Activated CD4-positive, alpha-beta memory T cell treated with anti-CD3 and anti-CD28 coated beads, Interleukin-2, amount 10 ng/mL, durations not matched to agents 7 days and 5 days (primary cell): ENCODE results near the gene SUN5. TPM values are rescaled to one million over a fixed set of nuclear protein-coding genes. Genes with fewer than 3 reads are reported as not detected.
"Not testable (repeated sequence)": the region's sequence is repeated elsewhere in the genome, so short reads cannot be mapped to it uniquely, and the experiment has no call there.

Experiments
- CTCF ChIA-PET: fragments of 350-600 bp; sonication (Branson Sonifier 250); formaldehyde crosslinking; loops from one replicate; lab custom pipeline; 2021; ENCODE audit warnings: antibody characterized with exemption, inconsistent platforms; lab: Charles Lee
- POLR2A ChIA-PET: fragments of 350-600 bp; sonication (Branson Sonifier 250); formaldehyde crosslinking; loops from one replicate; lab custom pipeline; 2021; ENCODE audit warnings: antibody characterized with exemption; lab: Charles Lee
- DNase-seq: peaks from one replicate; pipeline ENCODE4 v3.0.0-alpha.2; 2020
- H3K27ac Mint-ChIP-seq: one replicate; pipeline ENCODE4 v1.8.0; 2021; ENCODE audit warnings: mild to moderate bottlenecking, mixed read lengths
- H3K27me3 Mint-ChIP-seq: one replicate; pipeline ENCODE4 v1.8.0; 2021; ENCODE audit warnings: mixed read lengths
- H3K36me3 Mint-ChIP-seq: one replicate; pipeline ENCODE4 v1.8.0; 2021; ENCODE audit warnings: low read depth, mixed read lengths
- H3K4me1 Mint-ChIP-seq: one replicate; pipeline ENCODE4 v1.8.0; 2021; ENCODE audit warnings: mixed read lengths
- H3K4me3 Mint-ChIP-seq: one replicate; pipeline ENCODE4 v1.8.0; 2021; ENCODE audit warnings: mild to moderate bottlenecking, mixed read lengths
- H3K9me3 Mint-ChIP-seq: one replicate; pipeline ENCODE4 v1.8.0; 2021; ENCODE audit warnings: mixed read lengths
- total RNA-seq, 2 experiments: library from RNA; stranded (reverse); gene quantifications; one replicate each; pipeline ENCODE4 v1.2.3, GENCODE V29; 2021

The SUN5 gene
- total RNA-seq, 2 experiments from 2014 or later = not detected

- Mint-ChIP-seq H3K27ac (no peak overlapping the region), H3K27me3 (no peaks in the 10 kb centered on the region), H3K9me3 (peaks cover 7% of the 10 kb centered on the region), H3K36me3 (peaks cover 21% of the 10 kb centered on the region), H3K4me1 (peaks cover 16% of the 10 kb centered on the region), H3K4me3 (no peak overlapping the region)
- ChIA-PET CTCF (no interaction called here), POLR2A (no interaction called here)
- no peak for DNase-seq
Observed at GRCh38 chr20:32979201-32979998, 24.8 kb downstream of the SUN5 start.

GRCh38 chr20:32978009-32978335 lies 26.3 kb downstream of the SUN5 start:
- Mint-ChIP-seq H3K27me3 (no peaks in the 10 kb centered on the region), H3K4me3 (no peak overlapping the region), H3K36me3 (peaks cover 26% of the 10 kb centered on the region), H3K9me3 (peaks cover 7% of the 10 kb centered on the region), H3K27ac (no peak overlapping the region), H3K4me1 (peaks cover 16% of the 10 kb centered on the region)
- ChIA-PET POLR2A (interaction anchor here (3.6 kb wide), 1 partner anchor 11 kb away, joined by 26 read pairs; no protein-coding TSS in a partner anchor), CTCF (no interaction called here)
- no peak for DNase-seq

- no peak for DNase-seq
- H3K9me3 Mint-ChIP-seq = peaks cover 7% of the 10 kb centered on the region
- POLR2A ChIA-PET = interaction anchor here (3.6 kb wide), 1 partner anchor 11 kb away, joined by 26 read pairs; no protein-coding TSS in a partner anchor
Observed at GRCh38 chr20:32977281-32978008, 26.8 kb downstream of the SUN5 start.

GRCh38 chr20:32976746-32977145 lies 27.5 kb downstream of the SUN5 start:
- Mint-ChIP-seq H3K27me3 (no peaks in the 10 kb centered on the region), H3K4me3 (no peak overlapping the region), H3K36me3 (peaks cover 26% of the 10 kb centered on the region), H3K27ac (peak overlapping the region; percentile 9), H3K9me3 (peaks cover 7% of the 10 kb centered on the region), H3K4me1 (peaks cover 16% of the 10 kb centered on the region)
- CTCF ChIA-PET = no interaction called here
- no peak for DNase-seq
- POLR2A ChIA-PET = interaction anchor here (3.6 kb wide), 1 partner anchor 10 kb away, joined by 26 read pairs; no protein-coding TSS in a partner anchor

More at GRCh38 chr20:32977281-32978008, 26.8 kb downstream of the SUN5 start:
- no peaks in the 10 kb centered on the region for H3K27me3 Mint-ChIP-seq
- H3K4me1 Mint-ChIP-seq = peaks cover 16% of the 10 kb centered on the region
- H3K36me3 Mint-ChIP-seq = peaks cover 26% of the 10 kb centered on the region
- H3K4me3 Mint-ChIP-seq = no peak overlapping the region
- CTCF ChIA-PET = no interaction called here
- no peak overlapping the region for H3K27ac Mint-ChIP-seq

- peak overlapping the region; percentile 9 for H3K27ac Mint-ChIP-seq
- peaks cover 18% of the 10 kb centered on the region for H3K4me1 Mint-ChIP-seq
- peaks cover 7% of the 10 kb centered on the region for H3K9me3 Mint-ChIP-seq
- H3K4me3 Mint-ChIP-seq = no peak overlapping the region
- peaks cover 26% of the 10 kb centered on the region for H3K36me3 Mint-ChIP-seq
- POLR2A ChIA-PET = interaction anchor here (3.6 kb wide), 1 partner anchor 9 kb away, joined by 26 read pairs; no protein-coding TSS in a partner anchor
- CTCF ChIA-PET = no interaction called here
- H3K27me3 Mint-ChIP-seq = no peaks in the 10 kb centered on the region
- DNase-seq = no peak
Observed at GRCh38 chr20:32975698-32976674, 28.2 kb downstream of the SUN5 start.

- H3K27ac Mint-ChIP-seq, DNase-seq, H3K27me3 Mint-ChIP-seq, H3K9me3 Mint-ChIP-seq, CTCF ChIA-PET, H3K4me3 Mint-ChIP-seq: not testable (repeated sequence)
- POLR2A ChIA-PET = interaction anchor here (3.6 kb wide), 1 partner anchor 8 kb away, joined by 26 read pairs; no protein-coding TSS in a partner anchor
- Mint-ChIP-seq H3K4me1 (peaks cover 25% of the 10 kb centered on the region), H3K36me3 (peaks cover 26% of the 10 kb centered on the region)
Observed at GRCh38 chr20:32975121-32975520, 29.1 kb downstream of the SUN5 start.

GRCh38 chr20:32974204-32975064 lies 29.8 kb downstream of the SUN5 start:
- POLR2A ChIA-PET = interaction anchor here (1.9 kb wide), 1 partner anchor 26 kb away, joined by 5 read pairs; no protein-coding TSS in a partner anchor
- H3K27me3 Mint-ChIP-seq, H3K9me3 Mint-ChIP-seq, H3K27ac Mint-ChIP-seq, CTCF ChIA-PET, H3K4me3 Mint-ChIP-seq: not testable (repeated sequence)
- Mint-ChIP-seq H3K36me3 (peaks cover 26% of the 10 kb centered on the region), H3K4me1 (peaks cover 32% of the 10 kb centered on the region)
- peak; percentile 10 for DNase-seq

- peak; percentile 2 for DNase-seq
- Mint-ChIP-seq H3K27ac (no peak overlapping the region), H3K4me3 (no peak overlapping the region), H3K9me3 (peaks cover 7% of the 10 kb centered on the region), H3K36me3 (peaks cover 26% of the 10 kb centered on the region), H3K27me3 (no peaks in the 10 kb centered on the region), H3K4me1 (peaks cover 44% of the 10 kb centered on the region)
- ChIA-PET POLR2A (interaction anchor here (1.9 kb wide), 1 partner anchor 27 kb away, joined by 5 read pairs; no protein-coding TSS in a partner anchor), CTCF (interaction anchor here (0.5 to 2.0 kb wide), 4 partner anchors 16 to 71 kb away, joined by 3 to 7 read pairs (median 4); partner anchors contain the start of gene SUN5)
Observed at GRCh38 chr20:32973077-32973717, 31.0 kb downstream of the SUN5 start.

- DNase-seq = peak; percentile 84
- Mint-ChIP-seq H3K27ac (no peak overlapping the region), H3K4me1 (peaks cover 52% of the 10 kb centered on the region), H3K27me3 (no peaks in the 10 kb centered on the region), H3K9me3 (peaks cover 7% of the 10 kb centered on the region), H3K36me3 (peaks cover 23% of the 10 kb centered on the region), H3K4me3 (no peak overlapping the region)
- POLR2A ChIA-PET = interaction anchor here (0.6 to 1.5 kb wide), 4 partner anchors 9 to 26 kb away, joined by 3 to 5 read pairs (median 3); no protein-coding TSS in a partner anchor
- CTCF ChIA-PET = interaction anchor here (1.1 to 2.5 kb wide), 5 partner anchors 9 to 71 kb away, joined by 3 to 12 read pairs (median 5); partner anchors contain the start of gene SUN5
Observed at GRCh38 chr20:32972181-32973076, 31.8 kb downstream of the SUN5 start.

GRCh38 chr20:32971703-32972161 lies 32.5 kb downstream of the SUN5 start:
- CTCF ChIA-PET = interaction anchor here (1.4 to 2.5 kb wide), 3 partner anchors 8 to 33 kb away, joined by 4 to 12 read pairs (median 7); partner anchors contain the start of gene SUN5
- peaks cover 55% of the 10 kb centered on the region for H3K4me1 Mint-ChIP-seq
- H3K27ac Mint-ChIP-seq = no peak overlapping the region
- POLR2A ChIA-PET = interaction anchor here (1.0 to 1.5 kb wide), 3 partner anchors 13 to 25 kb away, joined by 3 to 5 read pairs (median 3); no protein-coding TSS in a partner anchor
- DNase-seq = no peak
- peaks cover 19% of the 10 kb centered on the region for H3K36me3 Mint-ChIP-seq
- no peaks in the 10 kb centered on the region for H3K27me3 Mint-ChIP-seq
- peaks cover 6% of the 10 kb centered on the region for H3K9me3 Mint-ChIP-seq
- no peak overlapping the region for H3K4me3 Mint-ChIP-seq
